OCI-LY1 (cell line): ENCODE data around the gene GTF2B.

Experiments
- H2AFZ ChIP-seq: fragments of 200-600 bp; sonication (generic), shearing (Covaris generic); 2 replicates; pipeline ENCODE4 v1.6.0; 2014; ENCODE audit warnings: antibody characterized with exemption, mild to moderate bottlenecking, low read length
- H3F3A ChIP-seq: fragments of 200-600 bp; sonication (generic), shearing (Covaris generic); 2 replicates; pipeline ENCODE4 v1.6.0; 2014; ENCODE audit warnings: mild to moderate bottlenecking, antibody characterized with exemption, low read length, moderate library complexity; ENCODE audit not compliant: insufficient read depth
- H3K27ac ChIP-seq: fragments of 200-600 bp; sonication (generic); 2 replicates; pipeline ENCODE4 v1.5.1; 2014; ENCODE audit warnings: low read length, mixed run types, mild to moderate bottlenecking, low read depth; ENCODE audit not compliant: poor library complexity, severe bottlenecking
- H3K27me3 ChIP-seq: fragments of 200-600 bp; sonication (generic); 2 replicates; pipeline ENCODE4 v1.6.0; 2014; ENCODE audit warnings: antibody characterized with exemption, mild to moderate bottlenecking, low read length, moderate library complexity; ENCODE audit not compliant: insufficient read depth
- H3K36me3 ChIP-seq: fragments of 200-600 bp; sonication (generic); 2 replicates; pipeline ENCODE4 v1.6.1; 2014; ENCODE audit warnings: mild to moderate bottlenecking, antibody characterized with exemption, low read length, moderate library complexity, mixed read lengths; ENCODE audit not compliant: insufficient read depth
- H3K4me1 ChIP-seq: fragments of 200-600 bp; sonication (generic); 2 replicates; pipeline ENCODE4 v1.5.1; 2014; ENCODE audit warnings: mild to moderate bottlenecking, low read length, moderate library complexity; ENCODE audit not compliant: insufficient read depth, severe bottlenecking
- H3K4me2 ChIP-seq: fragments of 200-600 bp; sonication (generic), shearing (Covaris generic); 2 replicates; pipeline ENCODE4 v1.6.1; 2014; ENCODE audit warnings: low read length
- H3K4me3 ChIP-seq: fragments of 200-600 bp; sonication (generic); 2 replicates; pipeline ENCODE4 v1.5.1; 2014; ENCODE audit warnings: low read length, low read depth, mild to moderate bottlenecking, mixed read lengths; ENCODE audit not compliant: poor library complexity, severe bottlenecking
- H3K79me2 ChIP-seq: fragments of 200-600 bp; shearing (Covaris generic); 2 replicates; pipeline ENCODE4 v1.6.1; 2016; ENCODE audit warnings: mixed run types, low read length, mixed read lengths; ENCODE audit not compliant: insufficient read depth
- H3K9ac ChIP-seq: fragments of 200-600 bp; sonication (generic), shearing (Covaris generic); 2 replicates; pipeline ENCODE4 v1.6.1; 2014; ENCODE audit warnings: mild to moderate bottlenecking, low read length, mixed read lengths
- H3K9me2 ChIP-seq: fragments of 200-600 bp; sonication (generic), shearing (Covaris generic); 2 replicates; pipeline ENCODE4 v1.6.1; 2014; ENCODE audit warnings: low read depth, mild to moderate bottlenecking, low read length, mixed read lengths
- H3K9me3 ChIP-seq: fragments of 200-600 bp; shearing (Covaris generic); 2 replicates; pipeline ENCODE4 v1.6.1; 2014; ENCODE audit warnings: low read length, mixed read lengths
- H4K20me1 ChIP-seq: fragments of 200-600 bp; sonication (generic), shearing (Covaris generic); 2 replicates; pipeline ENCODE4 v1.6.0; 2016; ENCODE audit warnings: mild to moderate bottlenecking, low read length; ENCODE audit not compliant: insufficient read depth
- CTCF ChIP-seq: fragments of 200-600 bp; sonication (generic), shearing (Covaris generic); IDR thresholded peaks from 2 replicates; pipeline ENCODE4 v1.5.1; 2017; ENCODE audit warnings: mild to moderate bottlenecking, antibody characterized with exemption, low read length, moderate library complexity, mixed read lengths
- EZH2 ChIP-seq: fragments of 200-600 bp; sonication (generic), shearing (Covaris generic); IDR thresholded peaks from 2 replicates; pipeline ENCODE4 v1.8.0; 2017; ENCODE audit warnings: borderline replicate concordance, mixed run types, mild to moderate bottlenecking, antibody characterized with exemption, low read length, moderate library complexity, mixed read lengths

GTF2B gene

GRCh38 chr1:88892357-88892877, 1.1 kb upstream of the GTF2B start:
- Histone ChIP-seq H4K20me1 (no peaks in the 10 kb centered on the region; the same call in 1 of the 2 replicates), H3K27ac (no peak overlapping the region), H3K36me3 (peaks cover 15% of the 10 kb centered on the region; the same call in 1 of the 2 replicates), H2AFZ (peak overlapping the region; percentile 87), H3K9ac (no peak overlapping the region), H3F3A (0 out of 2 replicates have a peak, but pooled peaks cover 3% of the 10 kb centered on the region), H3K4me1 (peaks cover 31% of the 10 kb centered on the region), H3K9me2 (no peaks in the 10 kb centered on the region), H3K79me2 (peaks cover 39% of the 10 kb centered on the region), H3K9me3 (no peaks in the 10 kb centered on the region), H3K27me3 (no peaks in the 10 kb centered on the region), H3K4me2 (peak overlapping the region; percentile 87), H3K4me3 (peak overlapping the region; percentile 90)
- TF ChIP-seq EZH2 (no peak), CTCF (no peak)

GRCh38 chr1:88891951-88892340, 579 bp upstream of the GTF2B start:
- peak overlapping the region; percentile 90 for H3K4me3 ChIP-seq

GRCh38 chr1:88890791-88891317, 513 bp downstream of the GTF2B start:
- peak overlapping the region; percentile 86 for H3K9ac ChIP-seq
- H3K79me2 ChIP-seq = peaks cover 39% of the 10 kb centered on the region
- no peaks in the 10 kb centered on the region for H3K9me2 ChIP-seq
- 0 out of 2 replicates have a peak, but pooled peaks cover 3% of the 10 kb centered on the region for H3F3A ChIP-seq
- H2AFZ ChIP-seq = no peak overlapping the region
- no peaks in the 10 kb centered on the region; the same call in 1 of the 2 replicates for H4K20me1 ChIP-seq
- H3K27ac ChIP-seq = peak overlapping the region; percentile 20
- no peaks in the 10 kb centered on the region for H3K27me3 ChIP-seq
- H3K4me2 ChIP-seq = peak overlapping the region; percentile 87
- H3K9me3 ChIP-seq = no peaks in the 10 kb centered on the region
- peak overlapping the region; percentile 90 for H3K4me3 ChIP-seq
- TF ChIP-seq EZH2 (no peak), CTCF (no peak)
- peaks cover 30% of the 10 kb centered on the region for H3K36me3 ChIP-seq
- H3K4me1 ChIP-seq = peaks cover 31% of the 10 kb centered on the region

More at GRCh38 chr1:88891951-88892340, 579 bp upstream of the GTF2B start:
- Histone ChIP-seq H3K9me3 (no peaks in the 10 kb centered on the region), H3F3A (0 out of 2 replicates have a peak, but pooled peaks cover 3% of the 10 kb centered on the region), H3K9ac (peak overlapping the region; percentile 86), H4K20me1 (no peaks in the 10 kb centered on the region; the same call in 1 of the 2 replicates), H3K27ac (peak overlapping the region; percentile 23), H3K4me1 (peaks cover 31% of the 10 kb centered on the region), H3K36me3 (peaks cover 20% of the 10 kb centered on the region), H3K9me2 (no peaks in the 10 kb centered on the region), H2AFZ (peak overlapping the region; percentile 87), H3K27me3 (no peaks in the 10 kb centered on the region), H3K4me2 (peak overlapping the region; percentile 87), H3K79me2 (peaks cover 39% of the 10 kb centered on the region)
- TF ChIP-seq EZH2 (no peak), CTCF (no peak)
